ENCODE data around the gene KIAA2012.

Gene KIAA2012

DNA sequence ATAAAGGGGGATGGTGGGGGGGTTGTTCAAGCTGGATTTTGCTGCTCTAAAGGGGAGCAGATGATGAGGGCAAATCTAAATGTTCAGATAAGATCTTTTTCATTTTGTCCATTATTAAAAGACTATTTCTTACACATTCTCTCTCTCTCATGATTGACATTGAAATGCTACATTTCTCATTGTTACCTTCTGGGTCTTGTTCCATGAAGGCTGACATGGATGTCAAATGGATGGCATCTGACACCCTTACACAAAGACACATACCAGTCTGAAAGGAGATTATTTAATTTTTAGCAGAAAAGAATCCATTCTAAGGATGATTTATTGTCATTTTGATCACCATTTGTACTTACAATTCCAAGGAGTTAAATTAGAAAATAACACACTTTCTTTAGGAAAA, 28.3 kb upstream of the KIAA2012 start:
- DNase-seq = no peak

DNA sequence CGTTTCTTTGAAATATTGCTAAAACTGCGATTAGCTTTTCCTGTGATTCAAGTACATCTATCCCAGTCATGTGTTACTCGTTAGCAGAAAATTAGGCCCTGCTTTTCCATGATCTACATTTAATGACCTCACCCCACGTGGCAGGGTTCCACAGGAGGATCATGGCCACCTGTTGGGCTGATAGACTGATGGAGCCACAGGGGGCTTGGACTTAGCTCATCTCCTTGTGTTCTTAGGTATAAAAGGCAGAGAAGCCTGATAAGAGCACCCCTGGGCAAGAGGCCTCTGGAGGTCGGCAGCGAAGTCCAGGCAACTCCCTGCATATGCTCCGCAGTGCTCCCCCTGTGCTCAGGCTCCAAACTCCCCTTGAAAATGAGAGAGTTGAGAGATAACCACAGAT, 26.5 kb upstream of the KIAA2012 start:
- DNase-seq = no peak

DNA sequence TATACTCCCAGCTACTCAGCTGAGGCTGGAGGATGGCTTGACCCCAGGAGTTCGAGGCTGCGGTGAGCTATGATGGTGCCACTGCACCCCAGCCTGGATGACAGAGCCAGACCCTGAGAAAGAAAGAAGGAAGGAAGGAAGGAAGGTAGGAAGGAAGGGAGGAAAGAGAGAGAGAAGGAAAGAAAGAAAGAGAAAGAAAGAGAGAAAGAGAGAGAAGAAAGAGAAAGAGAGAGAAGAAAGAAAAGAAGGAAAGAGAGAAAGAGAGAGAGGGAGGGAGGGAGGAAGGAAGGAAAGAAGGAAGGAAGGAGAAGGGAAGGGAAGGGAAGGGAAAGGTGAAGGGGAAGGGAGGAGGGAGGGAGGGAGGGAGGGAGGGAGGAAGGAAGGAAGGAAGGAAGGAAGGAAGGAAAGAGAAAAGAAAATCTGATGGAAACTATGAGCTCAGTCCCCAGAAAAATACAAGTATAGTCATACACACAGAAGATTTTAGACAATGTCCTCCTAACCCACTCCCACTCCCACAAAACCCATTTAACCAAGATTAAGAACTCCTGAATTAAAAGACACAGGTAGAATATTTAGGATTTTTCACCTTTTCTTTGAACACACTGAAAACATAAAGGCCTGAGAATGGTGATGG, 23.8 kb upstream of the KIAA2012 start:
- DNase-seq = no peak

DNA sequence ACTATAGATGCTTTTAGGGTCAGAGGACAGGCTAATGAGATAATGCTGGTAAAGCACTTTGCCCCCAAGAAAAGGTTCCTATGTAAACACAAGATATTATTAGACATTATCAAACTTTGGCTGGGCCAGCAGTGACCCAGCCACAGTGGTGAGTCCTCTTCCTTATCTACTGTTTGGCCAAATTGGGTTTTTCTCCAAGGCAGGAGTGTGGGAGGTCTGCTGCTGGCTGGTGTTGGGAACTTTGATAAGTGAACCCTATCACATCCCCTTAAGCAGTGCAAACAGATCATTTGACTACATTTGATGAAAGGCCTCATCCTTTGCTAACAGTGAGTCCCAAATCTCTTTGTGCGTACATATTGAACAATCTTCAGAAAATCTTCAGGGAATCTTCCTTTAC, 23.2 kb upstream of the KIAA2012 start:
- no peak for DNase-seq

DNA sequence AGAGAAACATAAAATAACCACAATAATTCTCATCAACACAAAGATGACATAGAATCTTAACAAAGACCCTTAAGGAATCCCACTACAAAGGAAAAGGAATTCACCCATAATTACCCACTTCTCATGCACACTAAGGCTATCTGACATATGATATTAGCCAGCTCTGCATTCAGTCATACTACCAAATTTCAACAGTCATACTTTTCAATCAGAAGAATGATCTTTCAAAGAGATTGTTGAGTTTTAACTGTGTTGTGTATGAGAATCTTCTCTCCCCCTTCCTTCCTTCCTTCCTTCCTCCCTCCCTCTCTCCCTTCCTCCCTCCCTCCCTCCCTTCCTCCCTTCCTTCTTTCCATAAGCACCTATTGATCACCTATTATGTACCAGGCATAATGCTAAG, 22.4 kb upstream of the KIAA2012 start:
- no peak for DNase-seq

DNA sequence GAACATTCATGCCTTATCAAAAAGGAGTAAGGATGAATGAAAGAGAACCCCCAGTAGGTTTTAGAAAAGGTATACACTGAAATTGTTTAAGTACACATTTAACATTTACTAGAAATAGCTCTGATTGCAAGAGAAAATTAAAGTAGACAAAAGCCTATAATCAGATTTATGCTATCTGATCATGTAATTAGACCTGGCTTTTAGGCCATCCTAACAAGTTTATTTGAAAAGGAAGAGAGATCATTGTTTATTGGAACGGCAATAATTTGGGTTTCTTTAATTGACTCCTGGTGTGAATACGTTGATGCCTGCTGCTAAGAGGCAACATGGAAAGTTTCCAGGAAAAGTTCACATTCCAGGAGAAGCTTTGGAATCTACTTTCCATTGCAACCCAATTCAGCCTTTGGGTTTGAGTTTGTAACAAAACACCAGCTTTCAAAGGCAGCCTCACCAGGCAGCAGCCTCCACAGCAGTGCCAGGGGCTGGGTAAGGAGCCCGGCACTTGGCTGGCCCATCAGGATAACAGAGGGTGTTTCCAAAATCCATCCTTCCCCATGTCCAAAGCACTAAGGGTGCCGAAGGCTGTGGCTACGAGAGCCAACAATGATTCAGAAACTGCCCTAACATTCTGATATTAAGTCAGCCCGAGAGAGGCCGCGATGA, 21.4 kb upstream of the KIAA2012 start:
- no peak for DNase-seq

DNA sequence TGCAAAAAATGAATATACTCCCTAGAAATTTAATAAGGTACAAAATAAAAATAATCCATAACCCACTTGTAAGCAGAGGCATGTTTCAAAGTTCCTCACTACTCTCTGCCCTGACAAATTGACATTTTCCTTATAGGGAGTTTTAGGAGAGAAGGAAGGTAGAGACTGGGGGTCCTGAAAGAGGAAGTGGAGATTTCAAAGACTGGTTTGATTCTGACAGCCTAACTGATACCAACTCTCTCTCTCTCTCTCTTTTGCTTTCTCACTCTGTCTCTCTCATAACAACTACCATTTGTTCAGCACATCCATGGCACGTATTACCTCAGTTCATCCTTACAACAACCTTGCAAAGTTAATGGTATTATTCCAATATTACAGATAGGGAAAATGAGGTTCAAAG, 20.8 kb upstream of the KIAA2012 start:
- DNase-seq = no peak

DNA sequence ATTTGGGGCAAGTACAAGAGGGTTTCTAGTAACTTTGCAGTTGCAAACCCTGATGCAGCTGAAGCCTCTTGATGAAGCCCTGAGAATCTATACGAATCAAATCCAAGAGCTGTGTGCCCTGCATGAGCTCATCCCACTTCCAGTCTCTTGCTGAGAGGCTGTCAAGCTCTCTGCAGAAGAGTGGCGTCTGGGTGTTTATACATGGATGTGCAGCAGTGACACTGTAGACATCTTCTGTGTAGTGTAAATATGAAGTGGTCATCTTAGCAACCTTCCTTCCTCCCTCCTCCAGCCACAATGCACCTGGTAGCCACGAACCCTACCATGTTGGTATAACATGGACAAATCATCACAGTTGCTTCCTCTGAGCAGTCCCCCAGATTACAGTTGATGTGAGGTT, 18.4 kb upstream of the KIAA2012 start:
- DNase-seq = no peak

DNA sequence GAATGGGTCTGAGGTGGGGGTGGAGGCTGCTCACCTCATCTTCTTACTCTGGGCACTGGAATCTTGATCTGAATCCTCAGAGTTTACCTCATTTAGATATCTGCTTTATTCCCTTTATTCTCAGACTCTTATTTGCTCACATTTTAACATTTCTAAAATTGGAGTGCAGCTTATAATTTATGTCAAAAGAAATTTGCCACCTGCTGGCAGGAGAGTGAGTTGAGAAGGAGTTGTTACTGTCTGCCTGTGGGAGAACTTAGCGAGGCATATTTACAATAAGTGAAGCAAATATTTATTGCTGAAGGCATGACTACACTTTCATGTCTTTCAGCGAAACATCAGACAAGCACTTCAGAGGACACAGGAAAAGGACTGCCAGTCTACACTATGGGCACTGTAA, 16.4 kb upstream of the KIAA2012 start:
- no peak for DNase-seq

DNA sequence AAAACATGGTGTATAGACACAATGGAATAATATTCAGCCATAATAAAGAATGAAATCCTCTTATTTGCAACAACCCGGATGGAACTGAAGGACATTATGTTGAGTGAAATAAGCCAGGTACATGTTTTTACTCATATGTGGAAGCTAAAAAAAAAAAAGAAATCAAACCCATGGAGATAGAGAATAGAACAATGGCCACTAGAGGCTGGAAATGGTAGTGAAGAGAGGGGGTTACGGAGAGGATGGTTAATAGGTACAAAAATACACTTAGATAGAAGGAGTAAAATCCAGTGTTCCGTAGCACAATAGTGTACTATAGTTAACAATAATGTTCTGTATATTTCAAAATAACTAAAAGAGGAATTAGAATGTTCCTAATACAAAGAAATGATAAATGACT, 12.8 kb upstream of the KIAA2012 start:
- no peak for DNase-seq

DNA sequence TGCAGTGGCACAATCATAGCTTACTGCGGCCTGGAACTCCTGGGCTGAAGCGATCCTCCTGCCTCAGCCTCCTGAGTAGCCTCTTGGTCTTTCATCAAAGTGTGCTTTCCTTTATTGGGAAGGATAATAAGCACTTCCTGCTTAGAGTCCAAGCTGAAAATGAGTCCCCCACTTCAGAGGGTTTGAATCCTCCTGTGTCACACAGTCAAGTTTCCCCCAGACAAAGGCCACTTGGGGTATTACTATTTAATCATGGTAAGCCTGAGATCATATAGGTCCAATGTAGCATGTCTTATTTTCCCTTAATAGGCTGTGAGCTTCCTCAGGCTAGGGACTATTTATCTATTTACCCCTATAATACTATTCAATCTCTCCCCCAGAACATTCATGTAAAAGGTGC, 11.4 kb upstream of the KIAA2012 start:
- no peak for DNase-seq

DNA sequence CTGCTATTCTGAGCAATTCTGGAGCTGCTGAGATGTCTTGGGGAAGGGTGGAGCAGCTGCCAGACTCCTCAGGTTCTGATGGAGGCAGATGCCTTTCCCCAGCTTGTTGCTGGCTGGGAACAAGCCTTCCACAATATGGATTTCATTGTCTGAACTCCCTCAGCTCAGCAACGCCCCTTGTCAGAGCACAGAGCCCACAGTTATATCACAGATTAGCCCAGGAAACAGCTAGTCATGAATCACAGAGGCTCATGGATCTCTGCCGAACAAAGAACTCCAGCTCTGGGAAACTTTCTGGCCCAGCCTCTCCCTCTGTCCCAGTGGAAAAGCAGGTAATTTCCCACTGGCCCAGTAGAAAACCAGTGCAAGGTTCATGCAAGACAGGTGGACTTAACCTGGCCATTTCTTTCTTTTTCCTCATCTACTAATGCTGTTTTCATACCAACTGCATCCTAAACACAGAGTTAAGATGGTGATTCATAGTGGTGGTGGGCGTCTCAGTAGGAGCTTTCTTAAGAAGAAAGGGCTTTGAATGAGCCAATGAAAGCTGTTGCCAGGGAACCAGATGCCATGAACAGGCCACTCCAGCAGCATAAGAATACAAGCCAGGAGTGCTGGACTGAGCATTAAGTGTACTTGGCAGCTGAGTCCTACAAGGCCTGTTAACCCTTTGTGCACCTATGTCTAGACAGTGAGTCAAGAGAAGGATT, 8.7 kb upstream of the KIAA2012 start:
- DNase-seq = no peak

DNA sequence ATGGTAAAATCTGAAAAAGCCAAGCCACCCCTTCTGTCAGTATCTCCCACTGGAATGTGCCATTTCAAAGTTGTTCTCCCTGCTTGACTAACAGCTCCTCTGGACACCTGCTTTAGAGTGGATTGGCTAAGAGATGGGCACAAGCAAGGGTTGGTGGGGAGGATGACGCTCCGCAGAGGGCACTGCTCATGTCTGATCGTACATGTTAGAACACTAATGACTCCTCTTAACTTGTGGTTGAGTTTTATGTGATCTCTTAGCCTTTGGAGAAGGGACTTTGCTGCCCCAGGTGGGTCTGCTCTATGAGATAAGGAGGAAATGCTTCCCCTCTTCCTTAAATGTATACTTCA, 8.2 kb upstream of the KIAA2012 start:
- DNase-seq = no peak

DNA sequence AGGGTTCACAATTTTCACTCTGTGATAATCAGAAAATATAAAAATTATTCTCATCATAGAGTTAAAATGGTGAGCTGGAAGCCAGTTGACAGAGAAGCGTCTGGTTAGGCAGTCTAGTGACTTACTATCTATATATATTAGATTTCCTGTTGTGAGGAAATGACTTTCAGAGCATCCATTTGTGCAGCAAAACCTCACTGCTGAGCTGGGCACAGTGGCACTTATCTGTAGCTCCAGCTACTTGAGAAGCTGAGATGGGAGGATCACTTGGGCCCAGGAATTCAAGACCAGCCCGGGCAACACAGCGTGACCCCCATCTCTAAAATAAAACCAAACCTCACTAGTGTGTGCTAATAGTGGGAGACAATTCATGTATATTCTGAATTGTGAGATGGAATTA, 7.2 kb upstream of the KIAA2012 start:
- DNase-seq = no peak

DNA sequence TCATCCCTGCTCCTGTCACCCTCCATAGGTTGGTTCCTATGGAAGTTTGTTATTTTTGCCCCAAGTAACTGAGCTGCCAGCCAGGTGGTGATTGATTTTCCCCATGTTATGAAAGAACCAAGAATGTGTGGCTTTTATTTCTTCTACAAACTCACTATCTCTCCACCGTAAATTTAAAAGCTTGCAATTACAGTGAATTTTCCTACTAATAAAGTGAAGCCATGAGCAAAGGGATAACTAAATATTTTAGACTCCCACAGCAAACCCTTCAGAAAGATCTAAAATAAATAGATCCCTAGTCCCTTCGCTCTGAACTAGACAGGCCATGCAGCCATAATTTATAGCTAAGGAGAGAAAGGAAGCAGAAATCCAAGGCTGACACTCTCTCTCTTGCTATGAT, 6.2 kb upstream of the KIAA2012 start:
- DNase-seq = no peak

DNA sequence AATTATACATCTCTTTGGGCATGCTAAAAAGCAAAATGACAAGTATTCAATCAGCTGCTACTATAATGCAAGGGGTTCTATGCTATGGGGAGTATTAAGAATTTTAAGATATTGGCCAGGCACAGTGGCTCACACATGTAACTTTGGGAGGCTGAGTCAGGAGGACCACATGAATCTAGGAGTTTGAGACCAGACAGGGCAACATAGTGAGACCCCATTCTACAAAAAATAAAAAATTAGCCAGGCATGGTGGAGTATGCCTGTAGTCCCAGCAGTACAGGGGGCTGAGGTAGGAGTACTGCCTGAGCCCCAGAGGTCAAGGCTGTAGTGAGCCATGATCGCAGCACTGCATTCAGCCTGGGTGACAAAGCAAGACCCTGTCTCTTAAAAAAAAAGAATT, 5.5 kb upstream of the KIAA2012 start:
- no peak for DNase-seq

DNA sequence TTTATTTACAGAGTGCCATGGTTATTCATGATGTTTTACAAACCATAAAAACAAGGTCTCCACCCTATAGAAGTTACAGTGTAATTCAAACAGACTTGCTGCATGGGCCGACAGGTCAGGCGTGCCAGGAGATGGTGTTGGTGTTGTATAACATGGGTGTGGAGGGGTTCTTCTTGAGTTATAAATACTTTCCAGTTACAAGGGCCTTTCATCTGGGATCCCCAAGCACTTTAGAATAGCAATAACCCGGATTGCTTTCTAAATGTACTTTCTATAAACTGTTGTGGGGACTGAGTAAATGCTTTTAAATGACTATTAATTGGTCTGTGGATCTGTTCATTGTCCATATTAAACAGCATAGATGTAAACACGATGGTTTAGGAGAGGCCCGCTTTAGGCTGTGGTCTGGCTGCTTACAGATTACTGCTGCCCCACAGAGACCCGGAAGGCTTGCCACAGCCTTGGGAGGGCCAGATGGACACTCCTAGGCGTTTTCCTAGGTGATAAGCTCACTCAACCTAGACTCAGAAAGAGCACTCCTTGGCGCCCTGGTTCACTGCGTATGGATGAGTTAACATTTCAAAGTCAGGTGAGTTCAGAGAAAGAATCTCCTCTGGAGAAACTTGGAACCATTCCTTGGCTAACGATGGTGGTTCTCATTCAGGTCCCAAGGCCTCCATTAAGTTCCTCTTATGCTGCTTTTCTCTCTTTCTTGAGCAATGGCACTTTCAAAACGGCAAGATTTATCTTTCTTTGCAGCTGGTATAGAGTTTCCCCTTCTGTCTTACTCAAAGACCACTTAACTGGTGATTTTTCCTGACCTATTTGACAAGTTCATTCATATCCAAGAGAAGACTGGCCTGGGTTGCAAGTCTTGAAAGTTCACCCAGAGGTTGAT, 3.6 kb upstream of the KIAA2012 start:
- DNase-seq = no peak

DNA sequence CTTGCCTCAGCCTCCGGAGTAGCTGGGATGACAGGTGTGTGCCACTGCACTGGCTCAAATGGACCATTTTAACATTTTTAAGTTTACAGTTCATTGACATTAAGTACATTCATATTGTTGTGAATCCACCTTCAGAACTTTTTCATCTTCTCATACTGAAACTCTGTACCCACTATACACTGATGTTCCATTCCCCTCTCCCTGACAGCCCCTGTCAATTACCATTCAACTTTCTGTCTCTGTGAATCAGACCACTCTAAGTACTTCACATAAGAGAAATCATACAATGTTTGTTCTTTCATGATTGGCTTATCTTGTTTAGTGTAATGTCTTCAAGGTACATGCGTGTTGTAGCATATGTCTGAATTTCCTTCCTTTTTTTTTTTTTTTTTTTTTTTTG, 1.9 kb upstream of the KIAA2012 start:
- no peak for DNase-seq

DNA sequence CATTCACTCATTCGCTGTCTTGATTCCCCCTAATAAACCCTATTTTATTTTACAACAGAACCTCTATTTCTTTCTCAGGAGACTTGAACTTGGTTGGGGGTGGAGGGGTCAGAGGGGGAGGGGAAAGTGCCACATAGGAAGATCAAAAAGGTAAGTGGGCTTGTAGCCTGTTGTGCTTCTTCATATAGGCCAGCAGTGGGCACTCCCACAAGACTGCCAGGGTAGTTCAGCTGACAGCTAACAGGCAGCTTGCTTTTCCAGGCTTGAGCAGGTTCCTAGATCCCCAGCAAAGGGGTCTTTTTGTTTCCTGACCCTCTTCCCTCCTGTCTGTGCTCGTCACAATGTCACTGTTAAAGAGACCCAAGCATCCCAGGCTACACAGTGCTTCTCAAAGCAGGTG, 829 bp upstream of the KIAA2012 start:
- no peak for DNase-seq

DNA sequence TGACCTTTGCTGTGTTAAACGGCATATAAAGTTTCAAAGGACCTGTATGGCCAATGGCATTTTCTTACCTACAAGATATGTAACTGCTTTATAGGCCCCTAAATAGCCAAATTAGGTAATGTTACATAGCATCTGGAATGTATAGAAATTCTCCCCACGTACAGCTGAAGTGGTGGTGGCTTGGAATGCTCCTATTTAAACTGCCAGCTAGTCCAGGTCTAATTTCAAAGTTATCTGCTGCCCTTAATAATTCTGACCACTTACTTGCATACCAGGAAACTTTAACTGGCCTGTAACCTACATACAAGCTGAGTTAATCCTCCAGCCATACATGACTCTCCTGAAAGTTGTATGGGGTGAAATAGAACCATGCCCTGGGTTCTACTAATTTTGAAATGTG, 1.3 kb downstream of the KIAA2012 start:
- no peak for DNase-seq

DNA sequence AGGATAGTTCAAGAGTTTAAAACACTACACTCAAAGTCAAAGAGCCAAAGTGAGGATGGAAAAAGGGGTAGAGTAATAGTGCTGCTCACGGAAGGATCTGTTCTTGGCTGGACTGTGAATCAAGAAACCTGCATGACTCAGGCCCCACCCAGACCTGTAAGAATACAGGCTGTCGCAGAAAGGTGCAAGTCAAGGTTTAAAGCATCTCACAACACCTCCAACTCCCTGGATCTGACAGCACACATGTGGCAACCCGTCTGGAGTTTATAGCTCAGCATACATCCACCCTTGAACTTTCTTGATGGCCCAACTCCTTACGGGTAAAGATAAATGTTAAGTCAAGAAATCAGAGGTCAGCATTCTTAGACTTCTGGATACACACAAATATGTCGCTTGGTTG, 6.3 kb downstream of the KIAA2012 start:
- no peak for DNase-seq

DNA sequence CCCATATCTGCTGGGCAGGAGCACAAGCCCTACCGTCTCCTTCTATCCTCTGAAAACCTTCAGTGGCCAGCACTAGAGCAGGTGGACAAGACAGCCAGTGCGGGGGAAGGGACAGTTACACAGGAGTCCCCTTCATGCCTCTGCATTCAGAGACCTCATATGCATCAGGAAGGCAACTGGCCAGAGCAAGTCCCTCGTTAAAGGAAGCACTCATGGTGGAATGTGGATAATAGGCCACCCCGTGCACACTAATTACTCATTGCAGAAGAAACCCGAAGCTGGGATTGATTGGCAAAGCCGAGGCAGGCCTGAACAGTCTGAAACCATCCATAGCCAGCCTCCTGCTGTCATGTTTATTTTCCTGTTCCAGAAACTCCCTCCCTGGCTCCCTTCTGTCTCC, 11.2 kb downstream of the KIAA2012 start:
- no peak for DNase-seq

DNA sequence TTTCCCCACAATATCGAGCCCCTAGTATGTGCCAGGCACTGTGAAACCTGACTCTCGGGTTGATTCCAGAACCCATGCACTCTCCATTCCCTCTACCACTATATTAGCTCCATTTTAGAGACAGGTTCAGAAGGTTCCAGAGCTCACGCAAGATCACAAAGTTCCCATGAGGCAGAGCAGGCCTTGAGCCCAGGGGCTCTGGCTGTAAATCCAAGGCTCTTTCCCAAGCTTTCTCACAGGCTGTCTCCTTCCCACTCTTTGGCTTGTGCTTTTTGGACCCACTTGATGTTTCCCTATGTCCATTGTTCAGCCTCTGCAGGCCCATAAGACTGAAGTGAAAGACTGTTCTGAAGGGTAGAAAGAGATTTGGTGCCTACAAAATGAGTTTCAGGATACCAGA, 15.7 kb downstream of the KIAA2012 start:
- DNase-seq = no peak

DNA sequence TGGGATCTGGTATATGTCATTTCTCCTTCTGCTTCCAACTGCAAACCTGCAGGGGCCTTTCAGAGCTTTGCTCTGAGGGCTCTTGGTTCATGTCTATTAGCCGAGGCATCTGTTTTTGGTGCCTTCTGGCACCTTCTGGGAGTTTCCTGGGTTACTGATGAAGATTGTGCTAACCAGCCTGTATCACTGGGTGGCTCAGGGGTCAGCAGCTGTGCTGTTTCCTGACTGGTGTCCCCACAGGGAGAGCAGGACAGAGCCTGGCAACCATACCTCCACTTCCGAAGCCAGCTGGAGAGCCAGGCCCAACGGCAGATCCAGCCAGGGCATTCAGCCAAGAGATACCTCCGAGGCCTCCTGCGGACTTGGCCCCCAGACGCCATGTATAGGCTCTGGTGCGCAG, 17.5 kb downstream of the KIAA2012 start:
- DNase-seq = no peak
